Brain microvascular endothelial cell (primary cell): Measurements from ENCODE around the gene ARL4A.
"Not testable (repeated sequence)": the region's sequence is repeated elsewhere in the genome, so short reads cannot be mapped to it uniquely, and the experiment has no call there.

Source experiments
- DNase-seq: peaks from one replicate; pipeline ENCODE4 v3.0.0-alpha.2; 2020
- H3K27ac ChIP-seq: fragments of 250-450 bp; sonication (Bioruptor Pico); 2 replicates; pipeline ENCODE4 v1.5.1; 2020; ENCODE audit warnings: mild to moderate bottlenecking, moderate library complexity
- H3K27me3 ChIP-seq: fragments of 250-450 bp; sonication (Bioruptor Pico); replicated peaks from 2 replicates; pipeline ENCODE4 v1.5.1; 2020; ENCODE audit warnings: mild to moderate bottlenecking
- H3K36me3 ChIP-seq: fragments of 250-450 bp; sonication (Bioruptor Pico); replicated peaks from 2 replicates; pipeline ENCODE4 v1.5.1; 2020; ENCODE audit warnings: mild to moderate bottlenecking
- H3K4me3 ChIP-seq: 2 replicates; pipeline ENCODE4 v1.5.1; 2011; ENCODE audit warnings: low read depth, mild to moderate bottlenecking, control low read depth, low read length, moderate library complexity
- CTCF ChIP-seq: IDR thresholded peaks from 2 replicates; pipeline ENCODE4 v1.5.1; 2011; ENCODE audit warnings: low read depth, mild to moderate bottlenecking, moderate library complexity, low read length, control low read depth, inconsistent platforms; ENCODE audit errors: missing control alignments
- in situ Hi-C: cut with HindIII; loops from 2 replicates; pipeline ENCODE4 v1.10.0; 2017; ENCODE audit warnings: low sequenced_read_pairs, low pct_ligation_motif_present

ARL4A gene

GRCh38 chr7:12683678-12684585, 3.5 kb upstream of the ARL4A start:
- Histone ChIP-seq H3K27me3 (no peaks in the 10 kb centered on the region), H3K27ac (no peak overlapping the region), H3K36me3 (no peaks in the 10 kb centered on the region), H3K4me3 (no peak overlapping the region)
- peak; percentile 37 for TF ChIP-seq CTCF
- no peak for DNase-seq
- in situ Hi-C loops, result no loop called here

GRCh38 chr7:12684733-12685132, 2.7 kb upstream of the ARL4A start:
- Histone ChIP-seq H3K36me3 (no peaks in the 10 kb centered on the region), H3K4me3 (no peak overlapping the region), H3K27ac (no peak overlapping the region), H3K27me3 (no peaks in the 10 kb centered on the region)
- no peak for DNase-seq
- TF ChIP-seq CTCF, result no peak
- in situ Hi-C loops, result no loop called here

GRCh38 chr7:12685550-12685949, 1.9 kb upstream of the ARL4A start:
- H3K36me3 ChIP-seq, result no peaks in the 10 kb centered on the region
- H3K27me3 ChIP-seq, result no peaks in the 10 kb centered on the region
- peak; percentile 74 for TF ChIP-seq CTCF
- H3K4me3 ChIP-seq, result no peak overlapping the region
- no peak overlapping the region for H3K27ac ChIP-seq
- in situ Hi-C loops, result no loop called here
- DNase-seq, result peak; percentile 39

GRCh38 chr7:12686234-12686890, 1.1 kb upstream of the ARL4A start:
- peak; percentile 79 for DNase-seq
- H3K4me3 ChIP-seq, result peak overlapping the region; percentile 80
- in situ Hi-C loops, result no loop called here
- no peaks in the 10 kb centered on the region for H3K27me3 ChIP-seq
- peak overlapping the region; percentile 80 for H3K27ac ChIP-seq
- TF ChIP-seq CTCF, result peak; percentile 59
- no peaks in the 10 kb centered on the region for H3K36me3 ChIP-seq

- no peak for DNase-seq
- Histone ChIP-seq H3K27ac (peak overlapping the region; percentile 12), H3K27me3 (no peaks in the 10 kb centered on the region), H3K4me3 (peak overlapping the region; percentile 80), H3K36me3 (no peaks in the 10 kb centered on the region)
- in situ Hi-C loops, result no loop called here
- TF ChIP-seq CTCF, result no peak
Observed at GRCh38 chr7:12687718-12688171, 312 bp downstream of the ARL4A start.

GRCh38 chr7:12688485-12689170, 1.2 kb downstream of the ARL4A start:
- in situ Hi-C loops, result not testable (repeated sequence)
- peak overlapping the region; percentile 24 for H3K4me3 ChIP-seq

More at GRCh38 chr7:12688485-12689170, 1.2 kb downstream of the ARL4A start:
- H3K27me3 ChIP-seq, H3K27ac ChIP-seq, H3K36me3 ChIP-seq, DNase-seq: not testable (repeated sequence)
